RWPE2 (cell line): ENCODE data around the gene GBE1.

Source experiments
- ATAC-seq: fragments of 200-7000 bp; cut with Tn5 transposase; 3 replicates; pipeline ENCODE4 v1.9.1; 2021; ENCODE audit warnings: low read depth
- DNase-seq: peaks from one replicate; pipeline ENCODE4 v3.0.0-alpha.2; 2020; ENCODE audit warnings: low spot score
- H3K27ac ChIP-seq: fragments of 450-650 bp; 2 replicates; pipeline ENCODE4 v1.5.1; 2017; ENCODE audit warnings: mild to moderate bottlenecking; ENCODE audit not compliant: poor library complexity, severe bottlenecking
- H3K27me3 ChIP-seq: fragments of 250-450 bp; sonication (Bioruptor Pico); 2 replicates; pipeline ENCODE4 v1.5.1; 2021; ENCODE audit warnings: mild to moderate bottlenecking, moderate library complexity; ENCODE audit not compliant: insufficient read depth, poor library complexity, severe bottlenecking
- H3K36me3 ChIP-seq: fragments of 250-450 bp; sonication (Bioruptor Pico); 2 replicates; pipeline ENCODE4 v1.5.1; 2020; ENCODE audit warnings: low read depth, mild to moderate bottlenecking, moderate library complexity
- H3K4me1 ChIP-seq: fragments of 250-450 bp; sonication (Bioruptor Pico); 2 replicates; pipeline ENCODE4 v1.5.1; 2021; ENCODE audit warnings: mild to moderate bottlenecking, moderate library complexity; ENCODE audit not compliant: insufficient read depth, poor library complexity, severe bottlenecking
- H3K4me3 ChIP-seq: fragments of 250-450 bp; sonication (Bioruptor Pico); 2 replicates; pipeline ENCODE4 v1.5.1; 2021; ENCODE audit warnings: mild to moderate bottlenecking, moderate library complexity; ENCODE audit not compliant: severe bottlenecking
- H3K9me3 ChIP-seq: fragments of 250-450 bp; sonication (Bioruptor Pico); 2 replicates; pipeline ENCODE4 v1.5.1; 2021; ENCODE audit warnings: mild to moderate bottlenecking, moderate library complexity; ENCODE audit not compliant: severe bottlenecking
- CTCF ChIP-seq: fragments of 450-650 bp; IDR thresholded peaks from one replicate; pipeline ENCODE4 v1.5.1; 2017; ENCODE audit warnings: mild to moderate bottlenecking, moderate library complexity; ENCODE audit not compliant: poor library complexity, severe bottlenecking

GBE1 gene

GRCh38 chr3:81516042-81516441, 245.4 kb downstream of the GBE1 start:
- Histone ChIP-seq H3K27me3 (no peaks in the 10 kb centered on the region), H3K9me3 (no peaks in the 10 kb centered on the region), H3K4me3 (no peak overlapping the region), H3K36me3 (peaks cover 5% of the 10 kb centered on the region; the same call in 1 of the 2 replicates), H3K27ac (no peak overlapping the region), H3K4me1 (no peaks in the 10 kb centered on the region)
- no peak for TF ChIP-seq CTCF
- DNase-seq (no peak), ATAC-seq (no peak)

GRCh38 chr3:81513591-81513990, 247.9 kb downstream of the GBE1 start:
- no peak for TF ChIP-seq CTCF

GRCh38 chr3:81503026-81503425, 258.4 kb downstream of the GBE1 start:
- Histone ChIP-seq H3K4me3 (no peak overlapping the region), H3K27ac (no peak overlapping the region), H3K36me3 (no peaks in the 10 kb centered on the region), H3K27me3 (no peaks in the 10 kb centered on the region), H3K4me1 (no peaks in the 10 kb centered on the region), H3K9me3 (no peaks in the 10 kb centered on the region)
- ATAC-seq (no peak), DNase-seq (no peak)
- TF ChIP-seq CTCF: no peak

More at GRCh38 chr3:81513591-81513990, 247.9 kb downstream of the GBE1 start:
- no peaks in the 10 kb centered on the region; the same call in 1 of the 2 replicates for H3K36me3 ChIP-seq
- H3K27me3 ChIP-seq: no peaks in the 10 kb centered on the region
- ATAC-seq: no peak
- H3K9me3 ChIP-seq: no peaks in the 10 kb centered on the region
- H3K4me3 ChIP-seq: no peak overlapping the region
- H3K4me1 ChIP-seq: no peaks in the 10 kb centered on the region
- DNase-seq: no peak
- H3K27ac ChIP-seq: no peak overlapping the region

- Histone ChIP-seq H3K9me3 (no peaks in the 10 kb centered on the region), H3K27me3 (no peaks in the 10 kb centered on the region), H3K4me1 (no peaks in the 10 kb centered on the region), H3K27ac (no peak overlapping the region), H3K36me3 (no peaks in the 10 kb centered on the region), H3K4me3 (no peak overlapping the region)
- DNase-seq (no peak), ATAC-seq (no peak)
- no peak for TF ChIP-seq CTCF
Measured at GRCh38 chr3:81502236-81502635, 259.2 kb downstream of the GBE1 start.

- TF ChIP-seq CTCF: no peak
- H3K27me3 ChIP-seq: no peaks in the 10 kb centered on the region
- no peaks in the 10 kb centered on the region for H3K9me3 ChIP-seq
- DNase-seq (no peak), ATAC-seq (no peak)
- no peak overlapping the region for H3K4me3 ChIP-seq
- H3K4me1 ChIP-seq: no peaks in the 10 kb centered on the region
- H3K27ac ChIP-seq: no peak overlapping the region
- H3K36me3 ChIP-seq: no peaks in the 10 kb centered on the region
Measured at GRCh38 chr3:81500039-81500438, 261.4 kb downstream of the GBE1 start.
